Measurements from ENCODE around the gene ZFPM1. TPM values are rescaled to one million over a fixed set of nuclear protein-coding genes. Genes with fewer than 3 reads are reported as not detected.

Gene ZFPM1
- total RNA-seq, 3 donors from 2014 or later (not counting 1 experiment from before 2014, with no cell fraction given): 56.3 to 71.0 (median 64.6) TPM

DNA sequence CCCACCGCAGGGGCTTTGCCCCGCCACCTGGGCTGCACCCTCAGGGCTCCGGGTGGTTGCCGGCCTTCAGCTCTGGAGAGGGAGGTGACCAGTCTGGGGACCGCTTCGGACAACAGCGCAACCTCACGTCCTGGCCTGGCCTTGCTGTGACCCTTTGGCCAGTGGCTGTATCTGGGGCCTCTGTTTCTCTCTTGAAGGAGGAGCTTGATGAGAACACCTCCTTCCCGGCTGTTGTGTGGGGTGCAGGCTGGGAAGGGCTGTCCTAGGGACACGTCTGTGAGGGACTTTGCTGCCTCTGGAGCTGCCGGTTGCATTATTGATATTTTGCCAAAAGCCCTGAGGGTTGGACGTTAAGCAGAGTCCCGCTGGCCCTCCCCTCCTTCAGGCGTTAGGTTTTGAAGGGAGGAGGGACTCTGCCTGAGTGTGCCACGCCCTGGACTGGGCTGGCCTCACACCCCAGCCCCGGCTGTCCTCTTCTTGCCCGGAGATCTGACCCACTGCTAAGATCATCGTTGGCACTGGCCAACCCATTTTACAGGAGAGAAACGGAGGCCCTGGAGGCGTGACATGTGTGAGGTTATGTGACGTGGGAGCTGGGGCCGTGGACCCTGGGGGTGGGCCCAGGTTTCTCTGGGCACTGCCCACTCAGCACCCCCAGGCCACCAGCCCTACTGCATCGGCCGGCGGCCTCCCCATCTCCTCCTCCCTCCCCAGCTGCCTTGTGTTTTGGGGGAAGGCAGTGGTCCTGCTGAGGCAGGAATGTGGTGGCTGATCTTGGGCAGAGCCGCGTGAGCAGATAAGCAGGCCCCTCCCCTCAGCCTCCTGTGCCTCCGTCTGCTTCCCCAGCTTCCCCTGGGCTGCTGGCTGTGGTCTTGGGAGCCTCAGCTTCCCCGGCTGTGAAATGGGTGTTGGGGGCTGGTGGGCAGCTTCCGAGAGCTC lies 8.5 kb downstream of the ZFPM1 start:
- no peak for DNase-seq
- peak overlapping the region; percentile 22 for H3K27ac ChIP-seq (ENCODE audit: low read length)
- ATAC-seq: peak in 2 of 3 donors; percentile 4 to 15
- Mint-ChIP-seq H3K27me3 (ENCODE audit: low read depth in 2 of 2) (no peaks in the 10 kb centered on the region), H3K4me1 (peaks cover 65 to 94% of the 10 kb centered on the region in 2 donors), H3K27ac (peak overlapping the region; percentile 87 to 94), H3K9me3 (no peaks in the 10 kb centered on the region), H3K4me3 (peak overlapping the region; percentile 81), H3K36me3 (no peaks in the 10 kb centered on the region)
- H3K9me3 ChIP-seq (ENCODE audit: control insufficient read depth, insufficient read depth, low read length): no peaks in the 10 kb centered on the region
- H3K4me1 ChIP-seq (ENCODE audit: control insufficient read depth, insufficient read depth, low read length): peaks cover 98% of the 10 kb centered on the region
- peaks cover 9% of the 10 kb centered on the region for H3K36me3 ChIP-seq (ENCODE audit: control insufficient read depth, insufficient read depth, low read length)
- TF ChIP-seq, protein P1, sequence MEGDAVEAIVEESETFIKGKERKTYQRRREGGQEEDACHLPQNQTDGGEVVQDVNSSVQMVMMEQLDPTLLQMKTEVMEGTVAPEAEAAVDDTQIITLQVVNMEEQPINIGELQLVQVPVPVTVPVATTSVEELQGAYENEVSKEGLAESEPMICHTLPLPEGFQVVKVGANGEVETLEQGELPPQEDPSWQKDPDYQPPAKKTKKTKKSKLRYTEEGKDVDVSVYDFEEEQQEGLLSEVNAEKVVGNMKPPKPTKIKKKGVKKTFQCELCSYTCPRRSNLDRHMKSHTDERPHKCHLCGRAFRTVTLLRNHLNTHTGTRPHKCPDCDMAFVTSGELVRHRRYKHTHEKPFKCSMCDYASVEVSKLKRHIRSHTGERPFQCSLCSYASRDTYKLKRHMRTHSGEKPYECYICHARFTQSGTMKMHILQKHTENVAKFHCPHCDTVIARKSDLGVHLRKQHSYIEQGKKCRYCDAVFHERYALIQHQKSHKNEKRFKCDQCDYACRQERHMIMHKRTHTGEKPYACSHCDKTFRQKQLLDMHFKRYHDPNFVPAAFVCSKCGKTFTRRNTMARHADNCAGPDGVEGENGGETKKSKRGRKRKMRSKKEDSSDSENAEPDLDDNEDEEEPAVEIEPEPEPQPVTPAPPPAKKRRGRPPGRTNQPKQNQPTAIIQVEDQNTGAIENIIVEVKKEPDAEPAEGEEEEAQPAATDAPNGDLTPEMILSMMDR (IDR thresholded peaks at IDR 0.05): no peak
- H3K27me3 ChIP-seq (ENCODE audit: control insufficient read depth, insufficient read depth, low read length): no peaks in the 10 kb centered on the region
- intact Hi-C loops (cut with micrococcal nuclease): no loop called here
- no peak overlapping the region for H3K4me3 ChIP-seq (ENCODE audit: low read length)
- 58% methylated on average over 27 of the region's 30 CpGs for WGBS (ENCODE audit: insufficient coverage)

DNA sequence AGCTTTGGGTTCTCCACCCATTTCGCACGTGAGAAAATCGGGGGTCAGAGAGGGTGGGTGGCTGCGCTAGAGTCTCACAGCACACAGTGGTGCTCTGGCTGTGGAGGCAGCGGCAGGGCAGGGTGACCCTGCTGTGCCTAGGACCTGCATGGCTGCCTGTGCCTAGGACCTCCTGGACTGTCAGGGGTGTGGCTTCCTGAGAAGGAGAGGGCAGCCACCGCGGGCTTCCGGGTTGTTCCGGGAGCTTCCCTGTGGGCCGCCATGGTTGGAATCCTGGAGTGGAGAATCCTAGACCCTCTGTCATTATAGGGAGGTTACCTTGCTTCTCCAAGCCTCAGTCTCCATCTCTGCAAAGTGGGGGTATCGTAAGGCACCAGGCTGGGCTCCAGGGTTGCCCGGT lies 9.3 kb downstream of the ZFPM1 start:
- H3K4me1 Mint-ChIP-seq: peaks cover 66 to 91% of the 10 kb centered on the region in 2 donors
- Histone ChIP-seq H3K4me1 (ENCODE audit: control insufficient read depth, insufficient read depth, low read length) (peaks cover 98% of the 10 kb centered on the region), H3K27ac (ENCODE audit: low read length) (peak overlapping the region; percentile 22), H3K36me3 (ENCODE audit: control insufficient read depth, insufficient read depth, low read length) (peaks cover 9% of the 10 kb centered on the region), H3K27me3 (ENCODE audit: control insufficient read depth, insufficient read depth, low read length) (no peaks in the 10 kb centered on the region), H3K4me3 (ENCODE audit: low read length) (no peak overlapping the region), H3K9me3 (ENCODE audit: control insufficient read depth, insufficient read depth, low read length) (no peaks in the 10 kb centered on the region)
- intact Hi-C loops (cut with micrococcal nuclease): no loop called here
- TF ChIP-seq, protein P1 (IDR thresholded peaks at IDR 0.05): no peak
- H3K36me3 Mint-ChIP-seq: no peaks in the 10 kb centered on the region
- H3K4me3 Mint-ChIP-seq: peak overlapping the region; percentile 81
- ATAC-seq (peak in 2 of 3 donors; percentile 21 to 25), DNase-seq (no peak)
- no peaks in the 10 kb centered on the region for H3K9me3 Mint-ChIP-seq
- WGBS (ENCODE audit: insufficient coverage): 54% methylated on average over 12 of the region's 12 CpGs
- peak overlapping the region; percentile 87 to 94 for H3K27ac Mint-ChIP-seq
- no peaks in the 10 kb centered on the region for H3K27me3 Mint-ChIP-seq (ENCODE audit: low read depth in 2 of 2)

DNA sequence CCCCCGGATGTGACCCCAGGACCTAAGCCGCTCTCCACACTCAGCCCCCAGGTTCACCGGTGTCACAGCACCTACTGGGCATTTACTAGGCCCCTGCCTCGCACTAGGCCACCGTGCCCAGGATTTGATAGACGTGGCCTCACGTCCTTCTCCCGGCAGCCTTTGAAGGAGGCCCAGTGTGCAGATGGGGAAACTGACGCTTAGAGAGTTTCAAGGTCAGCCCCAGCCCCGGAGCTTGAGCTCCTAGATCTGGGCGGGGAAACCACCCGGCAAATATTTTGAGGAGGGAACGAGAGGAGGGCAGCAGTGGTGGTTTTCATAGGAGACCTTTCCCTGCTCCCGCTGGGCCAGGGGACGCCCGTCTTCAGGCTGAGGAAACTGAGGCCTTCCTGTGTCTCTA lies 10.3 kb downstream of the ZFPM1 start:
- Histone ChIP-seq H3K36me3 (ENCODE audit: control insufficient read depth, insufficient read depth, low read length) (peaks cover 2% of the 10 kb centered on the region), H3K4me1 (ENCODE audit: control insufficient read depth, insufficient read depth, low read length) (peaks cover 95% of the 10 kb centered on the region), H3K27ac (ENCODE audit: low read length) (no peak overlapping the region), H3K9me3 (ENCODE audit: control insufficient read depth, insufficient read depth, low read length) (no peaks in the 10 kb centered on the region), H3K27me3 (ENCODE audit: control insufficient read depth, insufficient read depth, low read length) (no peaks in the 10 kb centered on the region), H3K4me3 (ENCODE audit: low read length) (no peak overlapping the region)
- intact Hi-C loops (cut with micrococcal nuclease): no loop called here
- TF ChIP-seq, protein P1 (IDR thresholded peaks at IDR 0.05): no peak
- Mint-ChIP-seq H3K27me3 (ENCODE audit: low read depth in 2 of 2) (no peaks in the 10 kb centered on the region), H3K36me3 (no peaks in the 10 kb centered on the region), H3K4me3 (peak overlapping the region; percentile 81), H3K27ac (peak overlapping the region; percentile 87 to 94), H3K9me3 (no peaks in the 10 kb centered on the region), H3K4me1 (peaks cover 59 to 89% of the 10 kb centered on the region in 2 donors)
- DNase-seq (no peak), ATAC-seq (no peak)
- 92% methylated on average over 16 of the region's 16 CpGs for WGBS (ENCODE audit: insufficient coverage)

All from natural killer cell (primary cell).